Measurements from ENCODE around the gene SFRP5.

DNA sequence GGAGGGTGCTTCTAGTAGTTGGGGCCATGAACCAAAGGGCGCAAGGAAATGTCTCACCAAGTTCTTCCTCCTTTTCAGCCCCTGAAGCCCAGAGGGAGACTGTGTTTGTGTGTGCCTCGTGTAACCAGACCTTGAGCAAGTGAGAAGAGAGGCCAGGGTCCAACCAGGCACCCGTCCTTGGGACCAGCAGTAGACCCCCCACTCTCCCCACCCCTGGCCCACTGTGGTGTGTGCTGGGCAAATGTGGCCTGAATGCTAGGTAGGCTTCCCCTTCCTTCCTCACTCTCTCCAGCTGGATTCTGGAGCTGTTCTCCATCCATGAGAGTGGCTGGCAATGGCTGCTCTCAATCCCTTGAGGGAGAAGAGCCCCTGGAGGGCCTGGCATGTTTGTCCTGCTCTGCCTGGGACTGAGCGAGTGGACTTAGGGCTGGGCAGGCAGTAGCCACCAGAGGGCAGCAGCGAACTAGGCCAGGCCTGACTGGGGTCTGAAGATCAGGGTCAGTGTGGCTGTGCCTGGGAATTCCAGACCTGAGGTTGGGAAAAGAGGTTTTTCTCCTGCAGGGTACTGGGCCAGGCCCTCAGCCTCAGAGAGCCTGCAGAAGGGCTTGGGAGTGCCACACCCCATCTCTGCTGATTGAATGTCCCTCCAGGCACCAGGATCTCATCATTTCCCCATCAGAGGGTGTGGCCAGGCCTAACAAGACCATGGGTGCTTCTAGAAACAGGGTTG lies 12.5 kb downstream of the SFRP5 start:
- TF ChIP-seq, protein P1, sequence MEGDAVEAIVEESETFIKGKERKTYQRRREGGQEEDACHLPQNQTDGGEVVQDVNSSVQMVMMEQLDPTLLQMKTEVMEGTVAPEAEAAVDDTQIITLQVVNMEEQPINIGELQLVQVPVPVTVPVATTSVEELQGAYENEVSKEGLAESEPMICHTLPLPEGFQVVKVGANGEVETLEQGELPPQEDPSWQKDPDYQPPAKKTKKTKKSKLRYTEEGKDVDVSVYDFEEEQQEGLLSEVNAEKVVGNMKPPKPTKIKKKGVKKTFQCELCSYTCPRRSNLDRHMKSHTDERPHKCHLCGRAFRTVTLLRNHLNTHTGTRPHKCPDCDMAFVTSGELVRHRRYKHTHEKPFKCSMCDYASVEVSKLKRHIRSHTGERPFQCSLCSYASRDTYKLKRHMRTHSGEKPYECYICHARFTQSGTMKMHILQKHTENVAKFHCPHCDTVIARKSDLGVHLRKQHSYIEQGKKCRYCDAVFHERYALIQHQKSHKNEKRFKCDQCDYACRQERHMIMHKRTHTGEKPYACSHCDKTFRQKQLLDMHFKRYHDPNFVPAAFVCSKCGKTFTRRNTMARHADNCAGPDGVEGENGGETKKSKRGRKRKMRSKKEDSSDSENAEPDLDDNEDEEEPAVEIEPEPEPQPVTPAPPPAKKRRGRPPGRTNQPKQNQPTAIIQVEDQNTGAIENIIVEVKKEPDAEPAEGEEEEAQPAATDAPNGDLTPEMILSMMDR (IDR thresholded peaks at IDR 0.05) = peak in 3 of 4 experiments; percentile 49 to 81 (median 54)
- no peak for TF ChIP-seq POLR2A (IDR thresholded peaks at IDR 0.05)
- TF ChIP-seq POLR2AphosphoS5 (IDR thresholded peaks at IDR 0.05) = no peak
- no peak for TF ChIP-seq EP300 (IDR thresholded peaks at IDR 0.05)

All from gastroesophageal sphincter (tissue), 3 donors.